Lower lobe of right lung (tissue), 2 donors: ENCODE measurements around the gene GPR150. TPM values are rescaled to one million over a fixed set of nuclear protein-coding genes. Genes with fewer than 3 reads are reported as not detected.

Source experiments
- ATAC-seq, 2 donors: fragments of 200-7000 bp; cut with Tn5 transposase; one replicate each; pipeline ENCODE4 v1.9.1; 2020 to 2022; ENCODE audit warnings: mild to moderate bottlenecking in 2 of 2, moderate library complexity in 2 of 2
- DNase-seq: peaks from one replicate; pipeline ENCODE4 v3.0.0-alpha.2; 2020
- H3K27ac ChIP-seq: fragments of 200-600 bp; one replicate; pipeline ENCODE4 v1.8.0; 2022
- H3K27me3 ChIP-seq: fragments of 200-600 bp; one replicate; pipeline ENCODE4 v1.8.0; 2022; ENCODE audit warnings: low read depth
- H3K36me3 ChIP-seq: fragments of 200-600 bp; one replicate; pipeline ENCODE4 v1.8.0; 2022; ENCODE audit warnings: mild to moderate bottlenecking
- H3K4me1 ChIP-seq: fragments of 200-600 bp; one replicate; pipeline ENCODE4 v1.8.0; 2022
- H3K4me3 ChIP-seq: fragments of 200-600 bp; one replicate; pipeline ENCODE4 v1.8.0; 2022; ENCODE audit warnings: mild to moderate bottlenecking
- H3K9me3 ChIP-seq: fragments of 200-600 bp; one replicate; pipeline ENCODE4 v1.8.0; 2022
- CTCF ChIP-seq: fragments of 200-600 bp; IDR thresholded peaks from one replicate; pipeline ENCODE4 v1.8.0; 2022; ENCODE audit warnings: antibody characterized with exemption, mild to moderate bottlenecking
- intact Hi-C: fragments of 100-400 bp; cut with DNase I; formaldehyde crosslinking; loops from one replicate; pipeline ENCODE4 v1.11.0; 2022
- total RNA-seq: library from RNA; stranded (reverse); fragmentation: NEBNext Ultra II Directional; extraction: Animal tissue kit (Norgen Biotek cat#: 25700); gene quantifications from one replicate; pipeline ENCODE4 v1.2.1, GENCODE V29; 2021
- donor health status: DM: no; HTN: yes; CAD: no; lungs with severe emphysema.

Gene GPR150
- total RNA-seq, 1 donor from 2014 or later: 0.18 TPM

GRCh38 chr5:95664204-95664786 lies 44.4 kb downstream of the GPR150 start:
- Histone ChIP-seq H3K9me3 (no peaks in the 10 kb centered on the region), H3K4me3 (no peak overlapping the region), H3K4me1 (peaks cover 8% of the 10 kb centered on the region), H3K27me3 (no peaks in the 10 kb centered on the region), H3K36me3 (no peaks in the 10 kb centered on the region), H3K27ac (no peak overlapping the region)
- peak; percentile 79 for TF ChIP-seq CTCF
- intact Hi-C loops: no loop called here
- peak; percentile 38 to 48 for ATAC-seq
- no peak for DNase-seq

GRCh38 chr5:95667061-95667618 lies 47.3 kb downstream of the GPR150 start:
- H3K36me3 ChIP-seq: no peaks in the 10 kb centered on the region
- H3K27ac ChIP-seq: no peak overlapping the region
- DNase-seq (no peak), ATAC-seq (peak in 1 of 2 donors; percentile 24)
- no peak overlapping the region for H3K4me3 ChIP-seq
- intact Hi-C loops: no loop called here
- no peak for TF ChIP-seq CTCF
- no peaks in the 10 kb centered on the region for H3K9me3 ChIP-seq
- no peaks in the 10 kb centered on the region for H3K27me3 ChIP-seq
- peaks cover 8% of the 10 kb centered on the region for H3K4me1 ChIP-seq

- DNase-seq: no peak
- intact Hi-C loops: no loop called here
- no peak for ATAC-seq
- H3K4me3 ChIP-seq: no peak overlapping the region
- TF ChIP-seq CTCF: no peak
- H3K27ac ChIP-seq: no peak overlapping the region
- no peaks in the 10 kb centered on the region for H3K36me3 ChIP-seq
- H3K4me1 ChIP-seq: peaks cover 8% of the 10 kb centered on the region
- H3K27me3 ChIP-seq: no peaks in the 10 kb centered on the region
- no peaks in the 10 kb centered on the region for H3K9me3 ChIP-seq
These were observed 47.8 kb downstream of the GPR150 start for GRCh38 chr5:95667678-95668077.

GRCh38 chr5:95668216-95668615 lies 48.3 kb downstream of the GPR150 start:
- H3K4me3 ChIP-seq: no peak overlapping the region
- H3K27me3 ChIP-seq: no peaks in the 10 kb centered on the region
- H3K27ac ChIP-seq: no peak overlapping the region
- ATAC-seq (no peak), DNase-seq (no peak)
- no peak for TF ChIP-seq CTCF
- intact Hi-C loops: no loop called here
- no peaks in the 10 kb centered on the region for H3K9me3 ChIP-seq
- peaks cover 8% of the 10 kb centered on the region for H3K4me1 ChIP-seq
- H3K36me3 ChIP-seq: no peaks in the 10 kb centered on the region

- no peak for TF ChIP-seq CTCF
- H3K4me1 ChIP-seq: peaks cover 8% of the 10 kb centered on the region
- intact Hi-C loops: no loop called here
- no peaks in the 10 kb centered on the region for H3K36me3 ChIP-seq
- ATAC-seq (no peak), DNase-seq (no peak)
- no peaks in the 10 kb centered on the region for H3K9me3 ChIP-seq
- no peak overlapping the region for H3K27ac ChIP-seq
- H3K4me3 ChIP-seq: no peak overlapping the region
- H3K27me3 ChIP-seq: no peaks in the 10 kb centered on the region
These were observed 48.8 kb downstream of the GPR150 start for GRCh38 chr5:95668728-95669127.
